ENCODE data around the gene SYT6.
"Not testable (repeated sequence)": the region's sequence is repeated elsewhere in the genome, so short reads cannot be mapped to it uniquely, and the experiment has no call there.

SYT6 gene

DNA sequence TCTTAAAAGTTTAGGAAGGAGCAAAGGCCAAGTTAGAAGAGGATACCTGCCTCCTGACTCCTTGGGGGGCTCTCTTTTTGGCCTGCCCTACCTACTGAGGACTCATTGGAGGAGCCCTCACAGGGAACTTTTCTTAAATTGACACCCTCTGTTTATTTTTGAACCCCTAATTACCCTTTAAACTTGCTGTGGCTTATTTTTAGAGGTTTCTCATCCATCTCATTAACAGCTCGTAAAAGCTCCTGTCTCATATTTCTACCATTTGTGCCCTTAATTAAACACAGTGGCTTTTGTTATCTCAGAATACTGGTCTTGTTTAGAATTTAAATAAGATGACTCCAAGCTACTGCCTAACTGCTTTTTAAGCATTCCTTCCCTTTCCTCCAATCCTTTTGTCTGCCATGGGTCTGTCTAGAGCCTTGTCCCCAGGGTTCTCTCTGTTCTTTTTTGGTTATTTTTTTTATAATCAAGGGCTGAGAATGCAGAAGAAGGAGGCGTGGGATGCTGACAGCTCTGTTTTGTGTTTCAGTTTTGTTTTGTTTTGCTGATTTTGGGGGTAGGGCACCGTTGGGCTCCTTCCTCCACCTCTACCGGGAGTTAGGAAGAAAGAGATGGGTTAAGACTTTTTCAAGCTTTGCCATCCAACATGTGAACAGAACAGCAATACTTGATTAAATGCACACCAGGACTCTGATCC is 78.0 kb downstream of the SYT6 start:
- no peak for DNase-seq (ENCODE audit: low read depth in 2 of 3, low spot score in 2 of 3)

DNA sequence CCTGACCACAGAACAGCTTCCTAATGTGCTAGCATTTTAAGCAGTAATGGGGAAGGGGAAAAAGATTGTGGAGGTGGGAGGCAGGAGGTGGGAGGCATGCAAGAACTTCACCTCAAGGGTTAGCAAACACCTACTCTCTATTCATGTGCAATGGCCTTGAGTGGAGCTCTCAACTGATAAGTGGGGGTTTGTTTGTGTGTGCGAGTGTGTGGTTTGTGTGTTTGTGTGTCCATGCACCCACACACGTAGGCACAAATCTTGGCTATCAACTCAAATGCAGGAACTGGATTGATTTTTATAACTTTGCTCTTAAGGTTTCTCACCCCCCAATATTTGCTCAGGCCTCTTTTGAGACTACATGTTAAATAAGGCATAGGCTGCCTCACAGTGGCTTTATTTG is 78.6 kb downstream of the SYT6 start:
- DNase-seq (ENCODE audit: low read depth in 2 of 3, low spot score in 2 of 3): no peak

DNA sequence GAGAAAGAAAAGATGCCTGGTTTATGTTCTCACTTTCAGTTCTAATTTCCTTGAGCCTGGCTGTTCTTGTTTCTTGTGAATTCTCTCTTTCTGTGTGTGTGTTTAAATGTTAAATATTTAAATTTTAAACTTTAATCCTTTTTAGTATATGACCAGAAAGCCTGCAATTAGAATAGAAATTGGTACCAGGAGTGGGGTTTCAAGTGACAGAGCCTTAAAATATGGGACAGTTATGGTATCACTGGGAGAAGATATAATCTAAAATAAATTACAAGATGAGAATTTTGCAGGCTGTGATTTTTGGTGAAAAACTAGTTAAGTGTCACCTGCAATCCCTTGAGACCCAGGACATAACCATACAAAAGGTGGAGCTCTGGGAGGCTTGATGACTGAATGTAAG is 81.4 kb downstream of the SYT6 start:
- DNase-seq (ENCODE audit: low read depth in 2 of 3, low spot score in 2 of 3): no peak

DNA sequence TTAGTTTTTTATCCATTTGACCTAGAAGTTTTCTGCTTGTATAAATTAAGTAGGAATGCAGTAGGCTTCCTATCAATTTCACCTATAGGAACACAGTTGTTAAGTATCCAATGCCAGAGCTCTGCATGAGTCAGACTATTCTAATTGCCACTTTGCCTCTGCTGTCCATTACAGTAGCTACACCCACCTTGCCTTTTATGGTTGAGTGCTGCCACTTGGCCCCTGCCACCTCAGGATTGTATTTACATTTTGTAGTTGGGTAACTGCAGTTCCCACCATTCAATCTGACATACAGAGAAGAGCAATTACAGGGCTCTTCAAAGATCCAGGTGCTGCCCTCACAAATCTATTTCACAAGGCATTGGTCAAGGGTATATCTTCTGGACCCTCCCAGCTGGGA is 83.9 kb downstream of the SYT6 start:
- not testable (repeated sequence) for DNase-seq (ENCODE audit: low read depth in 2 of 3, low spot score in 2 of 3)

DNA sequence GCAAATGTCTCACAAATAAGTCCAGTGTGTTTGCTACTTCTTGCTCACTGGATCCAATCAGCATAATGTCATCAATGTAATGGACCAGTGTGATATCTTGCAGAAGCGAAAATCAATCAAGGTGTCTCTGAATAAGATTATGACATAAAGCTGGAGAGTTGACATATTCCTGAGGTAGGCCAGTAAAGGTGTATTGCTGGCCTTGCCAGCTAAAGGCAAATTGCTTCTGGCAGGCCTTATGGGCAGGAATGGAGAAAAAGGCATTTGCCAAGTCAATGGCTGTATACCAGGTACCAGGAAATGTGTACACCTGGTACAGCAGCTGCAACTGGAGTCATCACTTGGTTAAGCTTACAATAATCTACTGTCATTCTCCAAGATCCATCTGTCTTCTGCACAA is 85.0 kb downstream of the SYT6 start:
- not testable (repeated sequence) for DNase-seq (ENCODE audit: low read depth in 2 of 3, low spot score in 2 of 3)

DNA sequence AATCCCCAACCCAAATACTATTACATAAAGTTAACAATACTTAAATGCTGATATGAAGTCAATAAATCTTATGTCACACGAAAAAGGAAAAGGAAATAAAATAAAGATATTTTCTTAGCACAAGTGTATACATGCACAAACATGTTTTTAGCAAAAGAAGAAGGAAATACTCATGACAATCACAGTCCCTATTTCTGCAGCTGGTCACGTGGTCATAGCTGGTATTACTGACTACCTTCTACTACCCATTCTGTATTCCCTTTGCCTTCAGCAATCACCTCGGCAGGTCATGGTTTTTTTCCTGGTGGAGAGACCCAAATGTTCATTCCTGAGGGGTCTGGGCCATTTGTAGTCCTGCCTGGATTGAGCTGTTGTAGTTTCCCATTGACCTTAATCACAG is 88.0 kb downstream of the SYT6 start:
- not testable (repeated sequence) for DNase-seq (ENCODE audit: low read depth in 2 of 3, low spot score in 2 of 3)

DNA sequence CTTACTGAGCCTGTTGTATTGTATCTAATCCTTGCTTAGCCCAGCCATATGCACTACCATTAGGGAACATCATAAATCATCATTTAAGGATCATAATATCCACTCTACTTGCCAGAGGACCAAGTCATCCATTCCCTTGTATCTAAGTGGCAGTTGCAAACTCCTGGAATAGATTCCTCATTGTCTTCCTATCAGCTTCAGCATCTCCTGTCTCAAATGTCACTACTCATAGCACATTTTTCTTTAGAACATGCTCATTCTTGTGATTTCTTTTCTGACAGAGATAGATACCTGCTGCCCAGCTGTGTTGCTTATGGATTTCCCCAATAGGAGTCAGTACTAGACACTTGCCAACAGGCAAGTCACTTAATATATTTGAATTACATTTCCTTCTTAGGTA is 90.1 kb downstream of the SYT6 start:
- DNase-seq (ENCODE audit: low read depth in 2 of 3, low spot score in 2 of 3): no peak

DNA sequence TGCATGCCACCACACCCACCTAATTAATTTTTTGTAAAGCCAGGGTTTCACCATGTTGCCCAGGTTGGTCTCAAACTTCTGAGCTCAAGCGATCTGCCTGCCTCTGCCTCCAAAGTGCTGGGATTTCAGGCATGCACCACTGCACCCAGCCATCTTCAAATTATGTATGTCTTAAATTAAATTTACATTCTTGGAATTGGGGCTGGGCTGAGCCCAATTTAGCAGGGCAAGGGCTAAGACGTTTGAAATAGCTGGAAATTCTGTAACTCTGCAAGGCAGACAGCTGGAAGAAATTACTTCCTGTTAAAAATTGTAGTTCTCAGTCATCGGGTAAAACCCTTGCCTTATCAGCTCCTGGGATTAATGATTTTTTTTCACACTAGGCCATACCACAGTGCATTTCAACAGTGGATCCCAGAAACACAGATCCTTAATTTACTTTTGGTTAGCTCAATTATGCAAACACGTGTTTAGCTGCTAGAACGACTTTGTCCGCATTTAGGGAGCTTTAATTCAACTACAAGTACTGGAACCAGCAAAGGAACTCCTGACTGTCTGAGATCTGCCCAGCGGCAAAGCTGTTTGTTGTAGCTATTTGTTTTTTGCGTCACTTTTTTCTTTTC is 91.1 kb downstream of the SYT6 start:
- no peak for DNase-seq (ENCODE audit: low read depth in 2 of 3, low spot score in 2 of 3)

DNA sequence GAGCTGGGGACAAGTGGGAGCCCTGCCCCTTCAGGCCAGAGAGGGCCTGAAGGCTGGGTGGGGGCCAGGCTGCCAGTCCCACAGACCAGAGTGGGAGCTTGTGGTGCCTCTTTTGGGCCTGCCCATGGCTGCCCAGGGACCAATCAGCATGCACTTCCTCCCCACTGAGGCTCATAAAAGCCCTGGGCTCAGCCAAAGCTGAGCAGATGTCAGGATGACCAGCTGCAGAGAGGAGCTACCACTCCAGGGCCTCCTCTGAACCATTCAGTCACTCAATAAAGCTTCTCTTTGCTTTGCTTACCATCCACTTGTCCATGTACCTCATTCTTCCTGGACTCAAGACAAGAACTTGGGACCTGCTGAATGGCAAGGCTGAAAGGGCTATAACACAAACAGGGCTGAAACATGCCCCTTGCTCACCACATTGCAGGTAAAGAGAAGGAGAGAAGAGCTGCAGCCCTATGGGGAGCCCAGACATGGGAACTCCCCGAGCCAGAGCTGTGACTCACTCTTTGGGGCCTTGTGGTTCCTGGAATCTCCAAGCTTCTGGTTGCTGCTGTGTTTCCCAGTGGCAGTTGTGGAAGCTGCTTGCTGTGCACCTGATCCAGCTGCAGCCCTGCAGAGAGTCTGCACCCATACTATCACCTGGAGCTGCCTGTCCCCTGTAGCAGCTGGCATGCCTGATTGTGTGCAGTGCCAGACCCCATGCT is 92.4 kb downstream of the SYT6 start:
- DNase-seq (ENCODE audit: low read depth in 2 of 3, low spot score in 2 of 3): no peak

DNA sequence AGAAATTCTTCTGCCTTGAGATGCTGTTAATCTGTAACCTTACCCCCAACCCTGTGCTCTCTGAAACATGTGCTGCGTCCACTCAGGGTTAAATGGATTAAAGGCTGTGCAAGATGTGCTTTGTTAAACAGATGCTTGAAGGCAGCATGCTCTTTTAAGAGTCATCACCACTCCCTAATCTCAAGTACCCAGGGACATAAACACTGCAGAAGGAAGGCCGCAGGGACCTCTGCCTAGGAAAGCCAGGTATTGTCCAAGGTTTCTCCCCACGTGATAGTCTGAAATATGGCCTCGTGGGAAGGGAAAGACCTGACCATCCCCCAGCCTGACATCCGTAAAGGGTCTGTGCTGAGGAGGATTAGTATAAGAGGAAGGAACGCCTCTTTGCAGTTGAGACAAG is 95.4 kb downstream of the SYT6 start:
- not testable (repeated sequence) for DNase-seq (ENCODE audit: low read depth in 2 of 3, low spot score in 2 of 3)

DNA sequence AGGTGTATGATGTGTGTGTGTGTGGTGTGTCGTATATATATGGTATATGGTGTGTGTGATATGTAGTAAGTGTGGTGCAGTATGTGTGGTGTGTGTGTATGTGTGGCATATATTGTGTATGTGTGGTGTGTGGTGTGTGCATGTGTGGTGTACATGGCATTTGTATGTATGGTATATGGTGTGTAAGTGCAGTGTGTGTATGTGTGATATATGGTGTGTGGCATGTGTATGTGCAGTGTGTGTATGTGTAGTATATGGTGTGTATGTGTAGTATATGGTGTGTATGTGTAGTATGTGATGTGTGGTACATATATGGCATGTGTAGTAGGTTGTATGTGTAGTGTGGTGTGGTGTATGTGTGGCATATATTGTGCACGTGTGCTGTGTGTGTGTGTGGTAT is 99.5 kb downstream of the SYT6 start:
- DNase-seq (ENCODE audit: low read depth in 2 of 3, low spot score in 2 of 3): no peak

DNA sequence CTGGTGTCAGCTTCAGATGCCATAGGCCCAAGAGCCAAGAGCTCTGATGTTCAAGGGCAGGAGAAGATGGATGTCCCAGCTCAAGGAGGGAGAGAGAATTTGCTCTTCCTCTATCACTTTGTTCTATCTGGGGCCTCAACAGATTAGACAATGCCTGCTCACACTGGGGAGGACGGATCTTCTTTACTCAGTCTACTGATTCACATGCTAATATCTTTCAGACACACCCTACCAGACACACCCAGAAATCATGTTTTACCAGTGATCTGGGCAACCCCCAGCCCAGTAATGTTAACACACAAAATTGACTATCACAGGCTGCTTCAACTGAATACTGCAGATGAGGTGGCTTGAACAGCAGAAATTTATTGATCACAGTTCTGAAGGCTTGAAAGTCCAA is 105.4 kb downstream of the SYT6 start:
- no peak for DNase-seq (ENCODE audit: low read depth in 2 of 3, low spot score in 2 of 3)

DNA sequence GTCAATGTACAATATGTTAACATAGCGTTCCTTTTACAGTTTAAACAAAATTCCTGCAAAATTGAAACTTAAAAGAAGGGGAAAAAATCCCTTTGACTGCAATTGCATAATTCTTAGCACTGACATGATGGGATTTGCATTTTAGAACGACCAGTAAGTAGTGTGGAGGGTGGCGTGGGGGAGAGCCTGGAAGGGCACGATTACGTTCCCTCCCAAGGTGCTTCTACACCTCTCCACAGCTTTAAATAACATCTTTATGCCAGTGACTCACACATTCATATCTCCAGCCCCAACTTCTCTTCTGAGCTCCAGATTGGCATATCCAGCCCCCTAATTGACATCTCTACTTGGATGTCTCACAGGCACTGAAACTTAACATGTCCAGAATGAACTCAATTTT is 110.1 kb downstream of the SYT6 start:
- DNase-seq (ENCODE audit: low read depth in 2 of 3, low spot score in 2 of 3): no peak

DNA sequence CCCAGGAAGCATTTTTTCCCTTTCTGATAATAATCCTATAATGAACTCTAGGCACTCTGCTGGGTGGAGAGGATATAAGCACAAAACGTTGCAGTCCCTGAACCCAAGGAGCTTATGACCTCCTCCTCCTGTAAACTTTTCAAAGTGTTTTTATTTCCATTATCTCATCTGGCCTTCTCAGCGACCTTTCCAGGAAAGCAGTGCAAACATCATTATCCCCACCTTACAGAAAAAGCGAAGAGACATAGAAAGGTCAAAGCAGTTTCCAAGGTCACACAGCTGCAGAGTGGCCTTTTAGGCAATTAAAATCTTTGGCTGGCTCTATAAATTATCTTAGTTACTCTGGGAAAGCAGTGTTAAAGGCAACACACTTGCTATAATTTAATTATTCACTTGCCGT is 110.6 kb downstream of the SYT6 start:
- no peak for DNase-seq (ENCODE audit: low read depth in 2 of 3, low spot score in 2 of 3)

DNA sequence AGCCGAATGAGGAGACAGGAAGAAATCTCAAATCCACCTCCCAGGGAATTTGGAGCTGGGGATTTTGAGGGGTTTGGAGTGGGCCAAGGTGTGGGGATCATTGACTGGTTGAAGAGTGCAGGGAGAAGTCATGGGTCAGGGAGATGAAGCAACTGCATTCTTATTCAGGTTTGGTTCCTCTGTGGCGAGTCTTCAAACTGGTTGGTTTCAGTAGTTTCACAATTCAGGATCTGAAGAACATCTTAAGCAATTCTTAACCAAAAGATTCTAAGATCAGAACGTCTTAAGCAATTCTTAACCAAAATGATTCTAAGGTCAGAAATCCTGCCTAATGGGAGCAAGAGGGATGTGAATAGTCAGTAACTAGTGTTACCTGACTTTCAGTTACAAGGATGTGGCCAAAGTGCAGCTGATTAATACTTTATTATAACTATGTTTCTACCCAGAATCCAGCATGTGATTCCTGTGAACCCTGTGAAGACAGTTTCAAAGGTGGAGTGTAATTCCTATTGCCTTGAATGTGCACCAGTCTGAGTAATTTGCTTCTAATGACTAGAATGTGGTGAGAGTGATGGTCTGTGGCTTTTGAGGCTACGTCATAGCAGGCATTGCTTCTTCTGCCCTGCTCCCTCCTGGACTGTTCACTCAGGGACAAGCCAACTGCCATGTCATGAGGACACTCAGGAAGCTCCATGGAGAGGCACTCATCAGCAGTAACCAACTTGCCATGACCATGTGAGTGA is 113.2 kb downstream of the SYT6 start:
- no peak for DNase-seq (ENCODE audit: low read depth in 2 of 3, low spot score in 2 of 3)
